Esophagus muscularis mucosa (tissue), 4 donors: ENCODE results near the gene TNFRSF19. TPM values are rescaled to one million over a fixed set of nuclear protein-coding genes. Genes with fewer than 3 reads are reported as not detected.

Experiments used
- DNase-seq: peaks from one replicate; pipeline ENCODE4 v3.0.0-alpha.2; 2017; ENCODE audit errors: extremely low spot score
- H3K27ac ChIP-seq, 4 donors: fragments of 200-600 bp; sonication (generic); replicated peaks in 1 of 4; 1 replicate in 3 of 4; 2 replicates in 1 of 4; pipeline ENCODE4 v1.5.1; 2016 to 2019; ENCODE audit warnings: mild to moderate bottlenecking in 1 of 4
- H3K27me3 ChIP-seq, 4 donors: fragments of 200-600 bp; sonication (generic); one replicate each; pipeline versions ENCODE4 v1.5.1 to v1.6.0; 2016 to 2019
- H3K36me3 ChIP-seq, 4 donors: fragments of 200-600 bp; sonication (generic); one replicate each; pipeline ENCODE4 v1.5.1; 2016 to 2019
- H3K4me1 ChIP-seq, 4 donors: fragments of 200-600 bp; sonication (generic); one replicate each; pipeline ENCODE4 v1.5.1; 2016 to 2019
- H3K4me3 ChIP-seq, 4 donors: fragments of 200-600 bp; sonication (generic); 1 replicate in 2 of 4; 2 replicates in 2 of 4; pipeline ENCODE4 v1.5.1; 2016 to 2019; ENCODE audit warnings: mild to moderate bottlenecking in 4 of 4, moderate library complexity in 1 of 4
- H3K9me3 ChIP-seq, 4 donors: fragments of 200-600 bp; sonication (generic); 1 replicate in 3 of 4; 2 replicates in 1 of 4; pipeline ENCODE4 v1.5.1; 2016 to 2019
- EP300 ChIP-seq: sonication (generic); formaldehyde crosslinking; IDR thresholded peaks from one replicate; pipeline ENCODE4 v1.6.1; 2017; ENCODE audit warnings: antibody characterized with exemption
- POLR2A ChIP-seq: fragments of 450-650 bp; IDR thresholded peaks from one replicate; pipeline ENCODE4 v1.6.1; 2017; ENCODE audit warnings: antibody characterized with exemption, moderate library complexity, mild to moderate bottlenecking, low read depth
- POLR2AphosphoS5 ChIP-seq, 2 donors: sonication (generic); formaldehyde crosslinking; IDR thresholded peaks; one replicate each; pipeline ENCODE4 v1.6.1; 2017; ENCODE audit warnings: antibody characterized with exemption in 2 of 2
- WGBS: methylation state at CpG from one replicate; pipeline ENCODE4 v1.1.5; 2018; 5-methylcytosine and 5-hydroxymethylcytosine counted together
- intact Hi-C: fragments of 100-400 bp; cut with DNase I; formaldehyde crosslinking; loops from one replicate; pipeline ENCODE4 v1.15.1; 2023
- total RNA-seq, 4 donors: library from RNA; depleted of rRNA; stranded (reverse); fragments of >200 nt; gene quantifications; one replicate each; pipeline versions ENCODE4 v1.1.0 to v1.2.1, GENCODE V29; 2016
- TF ChIP-seq, protein P1 (sequence below), 3 experiments: fragments of 200-600 bp in 2 of 3; fragments of 450-650 bp in 1 of 3; sonication (generic) in 2 of 3; IDR thresholded peaks; one replicate each; pipeline ENCODE4 v1.5.1; 2017 to 2019; ENCODE audit warnings: antibody characterized with exemption in 3 of 3, mild to moderate bottlenecking in 2 of 3, moderate library complexity in 1 of 3

TNFRSF19 gene
- total RNA-seq, 4 donors from 2014 or later = 3.2 to 5.6 (median 5.0) TPM

DNA sequence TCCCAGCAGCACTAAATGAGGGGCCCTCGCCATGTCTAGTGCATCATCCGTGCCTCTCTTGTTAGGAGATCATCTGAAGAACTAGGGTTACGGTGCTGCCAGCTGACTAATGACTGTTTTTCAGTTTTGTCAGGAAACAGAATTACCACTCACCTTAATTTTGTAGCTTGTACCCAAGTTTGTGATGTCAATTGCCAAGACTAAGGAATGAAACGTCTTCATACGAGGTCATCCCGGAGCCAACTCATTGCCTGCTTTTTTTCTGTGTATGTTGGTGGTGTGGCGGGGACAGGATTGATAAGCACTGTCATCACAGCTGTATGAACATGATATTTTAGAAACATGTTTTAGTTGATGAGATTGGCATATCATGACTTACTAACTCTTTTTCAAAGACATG lies 100.6 kb downstream of the TNFRSF19 start:
- Histone ChIP-seq H3K27me3 (no peaks in the 10 kb centered on the region), H3K9me3 (no peaks in the 10 kb centered on the region), H3K4me1 (peaks cover 8 to 30% (median 20%) of the 10 kb centered on the region in 4 donors), H3K36me3 (no peaks in the 10 kb centered on the region), H3K27ac (no peak overlapping the region), H3K4me3 (no peak overlapping the region)
- TF ChIP-seq EP300 = no peak
- TF ChIP-seq POLR2A = no peak
- TF ChIP-seq POLR2AphosphoS5 (IDR thresholded peaks at IDR 0.05) = no peak
- TF ChIP-seq, protein P1, sequence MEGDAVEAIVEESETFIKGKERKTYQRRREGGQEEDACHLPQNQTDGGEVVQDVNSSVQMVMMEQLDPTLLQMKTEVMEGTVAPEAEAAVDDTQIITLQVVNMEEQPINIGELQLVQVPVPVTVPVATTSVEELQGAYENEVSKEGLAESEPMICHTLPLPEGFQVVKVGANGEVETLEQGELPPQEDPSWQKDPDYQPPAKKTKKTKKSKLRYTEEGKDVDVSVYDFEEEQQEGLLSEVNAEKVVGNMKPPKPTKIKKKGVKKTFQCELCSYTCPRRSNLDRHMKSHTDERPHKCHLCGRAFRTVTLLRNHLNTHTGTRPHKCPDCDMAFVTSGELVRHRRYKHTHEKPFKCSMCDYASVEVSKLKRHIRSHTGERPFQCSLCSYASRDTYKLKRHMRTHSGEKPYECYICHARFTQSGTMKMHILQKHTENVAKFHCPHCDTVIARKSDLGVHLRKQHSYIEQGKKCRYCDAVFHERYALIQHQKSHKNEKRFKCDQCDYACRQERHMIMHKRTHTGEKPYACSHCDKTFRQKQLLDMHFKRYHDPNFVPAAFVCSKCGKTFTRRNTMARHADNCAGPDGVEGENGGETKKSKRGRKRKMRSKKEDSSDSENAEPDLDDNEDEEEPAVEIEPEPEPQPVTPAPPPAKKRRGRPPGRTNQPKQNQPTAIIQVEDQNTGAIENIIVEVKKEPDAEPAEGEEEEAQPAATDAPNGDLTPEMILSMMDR (IDR thresholded peaks at IDR 0.05) = no peak
- no peak for DNase-seq
- intact Hi-C loops = no loop called here
- 80% methylated on average over 7 of the region's 7 CpGs for WGBS

DNA sequence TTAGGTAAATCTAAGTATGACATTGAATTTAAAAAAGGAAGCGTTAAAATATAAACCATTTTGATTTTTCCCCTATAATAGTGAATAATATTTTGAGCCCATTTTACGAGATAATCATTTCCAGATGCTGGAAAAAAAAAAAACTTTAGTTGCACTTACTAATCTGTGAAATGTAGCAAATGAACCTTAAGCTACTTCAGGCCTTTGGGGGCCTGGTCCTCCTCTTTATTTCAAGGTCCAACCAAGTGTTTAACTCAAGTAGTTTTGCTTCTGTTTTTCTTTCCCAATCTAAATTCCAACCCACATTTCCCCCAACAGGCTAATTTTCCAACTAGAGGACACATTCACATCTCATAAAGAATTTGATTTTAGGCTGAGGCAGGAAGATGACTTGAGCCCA lies 101.2 kb downstream of the TNFRSF19 start:
- no peak overlapping the region for H3K27ac ChIP-seq
- H3K27me3 ChIP-seq = no peaks in the 10 kb centered on the region
- H3K36me3 ChIP-seq = no peaks in the 10 kb centered on the region
- no peak for DNase-seq
- H3K4me3 ChIP-seq = no peak overlapping the region
- H3K9me3 ChIP-seq = no peaks in the 10 kb centered on the region
- no peak for TF ChIP-seq POLR2A
- H3K4me1 ChIP-seq = peaks cover 8 to 30% (median 20%) of the 10 kb centered on the region in 4 donors
- WGBS = 92% methylated on average over 2 of the region's 2 CpGs
- intact Hi-C loops = no loop called here

DNA sequence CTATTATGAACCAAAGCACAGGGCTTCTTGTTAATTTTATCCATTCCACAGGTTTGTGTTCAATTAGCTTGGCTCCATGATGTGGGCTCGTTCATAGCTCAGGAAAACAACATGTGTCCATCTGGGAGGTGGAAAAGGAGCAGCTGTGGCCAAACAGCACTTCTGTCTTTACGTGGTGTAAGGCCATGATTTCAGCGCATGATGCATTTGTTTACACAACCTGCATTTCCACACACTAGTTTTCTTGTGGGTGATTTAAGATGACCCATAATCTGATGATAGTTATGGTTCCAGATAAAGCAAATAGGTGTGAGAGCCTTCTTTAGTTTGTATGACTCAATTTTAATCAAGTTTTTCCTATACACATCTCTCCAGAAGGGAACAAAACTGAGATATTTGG lies 101.7 kb downstream of the TNFRSF19 start:
- WGBS = 76% methylated on average over 3 of the region's 3 CpGs
- no peak overlapping the region for H3K4me3 ChIP-seq
- TF ChIP-seq POLR2AphosphoS5 (IDR thresholded peaks at IDR 0.05) (no peak), EP300 (no peak), POLR2A (no peak)
- TF ChIP-seq, protein P1 (IDR thresholded peaks at IDR 0.05) = no peak
- H3K9me3 ChIP-seq = no peaks in the 10 kb centered on the region
- DNase-seq = no peak
- H3K36me3 ChIP-seq = no peaks in the 10 kb centered on the region
- H3K27me3 ChIP-seq = no peaks in the 10 kb centered on the region
- peaks cover 8 to 30% (median 20%) of the 10 kb centered on the region in 4 donors for H3K4me1 ChIP-seq
- intact Hi-C loops = no loop called here
- H3K27ac ChIP-seq = no peak overlapping the region

DNA sequence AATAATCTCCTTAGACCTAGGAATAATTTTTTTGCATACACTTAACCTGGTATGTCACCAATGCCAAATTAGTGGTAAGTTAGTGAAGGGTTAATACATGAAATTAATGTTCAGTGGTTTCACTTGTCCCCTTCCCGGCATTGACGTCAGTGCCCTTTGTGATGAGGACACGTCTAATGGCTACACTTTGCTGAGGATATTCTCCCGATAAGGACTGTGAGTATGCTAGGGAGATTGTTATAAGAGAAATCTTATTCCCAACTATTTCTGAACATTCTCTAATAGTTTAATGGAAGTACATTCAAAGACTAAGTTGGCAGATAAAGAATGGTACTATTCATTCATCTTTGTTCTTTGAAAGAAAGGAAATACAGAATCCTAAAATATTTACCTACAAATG lies 102.4 kb downstream of the TNFRSF19 start:
- TF ChIP-seq EP300 = no peak
- TF ChIP-seq, protein P1 (IDR thresholded peaks at IDR 0.05) = no peak
- no peak for TF ChIP-seq POLR2A
- no peak for TF ChIP-seq POLR2AphosphoS5 (IDR thresholded peaks at IDR 0.05)
- Histone ChIP-seq H3K4me1 (peaks cover 8 to 30% (median 20%) of the 10 kb centered on the region in 4 donors), H3K27ac (peak overlapping the region in 3 of 4 donors; percentile 41 to 53 (median 46)), H3K27me3 (no peaks in the 10 kb centered on the region), H3K9me3 (no peaks in the 10 kb centered on the region), H3K4me3 (no peak overlapping the region), H3K36me3 (no peaks in the 10 kb centered on the region)
- peak; percentile 70 for DNase-seq
- WGBS = 32% methylated on average over 4 of the region's 4 CpGs
- intact Hi-C loops = no loop called here

DNA sequence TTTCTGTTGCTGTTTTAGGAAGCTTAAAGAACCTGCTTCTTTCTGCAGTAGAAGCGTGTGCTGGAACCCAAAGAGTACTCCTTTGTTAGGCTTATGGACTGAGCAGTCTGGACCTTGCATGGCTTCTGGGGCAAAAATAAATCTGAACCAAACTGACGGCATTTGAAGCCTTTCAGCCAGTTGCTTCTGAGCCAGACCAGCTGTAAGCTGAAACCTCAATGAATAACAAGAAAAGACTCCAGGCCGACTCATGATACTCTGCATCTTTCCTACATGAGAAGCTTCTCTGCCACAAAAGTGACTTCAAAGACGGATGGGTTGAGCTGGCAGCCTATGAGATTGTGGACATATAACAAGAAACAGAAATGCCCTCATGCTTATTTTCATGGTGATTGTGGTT lies 103.1 kb downstream of the TNFRSF19 start:
- no peaks in the 10 kb centered on the region for H3K27me3 ChIP-seq
- DNase-seq = peak; percentile 55
- peak overlapping the region in 3 of 4 donors; percentile 41 to 53 (median 46) for H3K27ac ChIP-seq
- WGBS = 28% methylated on average over 4 of the region's 4 CpGs
- intact Hi-C loops = no loop called here
- no peaks in the 10 kb centered on the region for H3K36me3 ChIP-seq
- no peak for TF ChIP-seq POLR2A
- TF ChIP-seq, protein P1 (IDR thresholded peaks at IDR 0.05) = no peak
- H3K9me3 ChIP-seq = no peaks in the 10 kb centered on the region
- H3K4me3 ChIP-seq = no peak overlapping the region
- H3K4me1 ChIP-seq = peaks cover 8 to 30% (median 20%) of the 10 kb centered on the region in 4 donors
